GM12878 (cell line): ENCODE measurements around the gene FLRT1. TPM values are rescaled to one million over a fixed set of nuclear protein-coding genes. Genes with fewer than 3 reads are reported as not detected.

Experiments used
- ATAC-seq: fragments of 200-7000 bp; cut with Tn5 transposase; 3 replicates; pipeline ENCODE4 v1.9.1; 2020; ENCODE audit warnings: mild to moderate bottlenecking, moderate library complexity
- BruUV-seq: library from RNA; stranded (reverse); fragments of 400-500 nt; replicated peaks from 2 replicates; lab custom pipeline; 2021; lab: Mats Ljungman, UMichigan
- CTCF ChIA-PET: fragments of 300-600 bp; sonication (Branson Sonifier 250); formaldehyde crosslinking; extraction: SDS; loops from one replicate; lab custom pipeline; 2021; ENCODE audit warnings: inconsistent platforms; lab: Yijun Ruan, JAX
- POLR2A ChIA-PET: fragments of 350-600 bp; formaldehyde crosslinking; extraction: SDS; loops from one replicate; lab custom pipeline; 2021; ENCODE audit warnings: inconsistent platforms; lab: Charles Lee
- RAD21 ChIA-PET: fragments of 300-600 bp; sonication (Branson Sonifier 250); formaldehyde crosslinking; loops from one replicate; lab custom pipeline; 2023; ENCODE audit warnings: antibody characterized with exemption; ENCODE audit not compliant: unreplicated experiment; lab: Charles Lee
- SMC1A ChIA-PET: fragments of 300-600 bp; sonication (Branson Sonifier 250); formaldehyde crosslinking; loops from one replicate; lab custom pipeline; 2023; ENCODE audit not compliant: unreplicated experiment, uncharacterized antibody; lab: Charles Lee
- DNase-seq: peaks from one replicate; pipeline ENCODE4 v3.0.0-alpha.2; 2011; ENCODE audit warnings: low read depth, low spot score
- FAIRE-seq: peaks from 3 replicates; lab custom pipeline; 2011; peaks lifted over from hg19 to GRCh38; lab: Jason Lieb, UNC
- H2AFZ ChIP-seq: 2 replicates; pipeline ENCODE4 v1.6.0; 2011; ENCODE audit warnings: low read depth, low read length, control low read depth; ENCODE audit not compliant: control insufficient read depth
- H3K27ac ChIP-seq: 2 replicates; pipeline ENCODE4 v1.5.1; 2011; ENCODE audit warnings: control low read depth; ENCODE audit not compliant: control insufficient read depth, insufficient read depth
- H3K27me3 ChIP-seq, 2 experiments: replicated peaks in 1 of 2; 2 replicates each; pipeline versions ENCODE4 v1.6.0 to v1.6.1; 2011; ENCODE audit warnings: low read length in 1 of 2; ENCODE audit not compliant: control insufficient read depth in 2 of 2, insufficient read depth in 2 of 2
- H3K36me3 ChIP-seq, 2 experiments: 2 replicates each; pipeline ENCODE4 v1.5.1; 2011; ENCODE audit warnings: low read length in 1 of 2; ENCODE audit not compliant: control insufficient read depth in 2 of 2, insufficient read depth in 2 of 2
- H3K4me1 ChIP-seq: 2 replicates; pipeline ENCODE4 v1.6.1; 2011; ENCODE audit warnings: mild to moderate bottlenecking, low read length, moderate library complexity, mixed read lengths; ENCODE audit not compliant: control insufficient read depth, insufficient read depth
- H3K4me2 ChIP-seq: 2 replicates; pipeline ENCODE4 v1.6.0; 2011; ENCODE audit warnings: control low read depth; ENCODE audit not compliant: control insufficient read depth, insufficient read depth
- H3K4me3 ChIP-seq: fragments of 200-600 bp; sonication (generic); 2 replicates; pipeline ENCODE4 v1.5.1; 2016
- H3K79me2 ChIP-seq: 2 replicates; pipeline ENCODE4 v1.6.0; 2011; ENCODE audit warnings: low read length; ENCODE audit not compliant: control insufficient read depth, insufficient read depth
- H3K9ac ChIP-seq: 2 replicates; pipeline ENCODE4 v1.8.0; 2011; ENCODE audit warnings: low read length, control low read depth, mixed read lengths; ENCODE audit not compliant: control insufficient read depth, insufficient read depth
- H3K9me3 ChIP-seq: replicated peaks from 3 replicates; pipeline ENCODE4 v1.5.1; 2011; ENCODE audit warnings: mild to moderate bottlenecking, low read length; ENCODE audit not compliant: control insufficient read depth, insufficient read depth
- H4K20me1 ChIP-seq: 2 replicates; pipeline ENCODE4 v1.6.0; 2011; ENCODE audit not compliant: control insufficient read depth, insufficient read depth
- BRCA1 ChIP-seq: IDR thresholded peaks from 2 replicates; pipeline ENCODE4 v1.6.1; 2011; ENCODE audit warnings: low read depth, low read length, improper control_type of control experiment
- DPF2 ChIP-seq: fragments of 450-650 bp; IDR thresholded peaks from 2 replicates; pipeline ENCODE4 v1.6.1; 2017; ENCODE audit warnings: mild to moderate bottlenecking
- GATAD2B ChIP-seq: fragments of 450-650 bp; conservative IDR thresholded peaks from 2 replicates; pipeline ENCODE4 v1.6.1; 2017; ENCODE audit warnings: low read depth, mild to moderate bottlenecking, moderate library complexity
- HCFC1 ChIP-seq: fragments of 150-350 bp; IDR thresholded peaks from 2 replicates; pipeline ENCODE4 v1.6.1; 2014; ENCODE audit warnings: low read length
- KAT2A ChIP-seq: conservative IDR thresholded peaks from 2 replicates; pipeline ENCODE4 v1.6.1; 2011; ENCODE audit warnings: low read depth, low read length; ENCODE audit not compliant: control insufficient read depth
- LARP7 ChIP-seq: fragments of 450-650 bp; IDR thresholded peaks from 2 replicates; pipeline ENCODE4 v1.6.1; 2017; ENCODE audit warnings: mild to moderate bottlenecking
- MEF2B ChIP-seq: fragments of 450-650 bp; IDR thresholded peaks from 2 replicates; pipeline ENCODE4 v1.6.1; 2018; ENCODE audit warnings: mild to moderate bottlenecking, moderate library complexity; ENCODE audit not compliant: partially characterized antibody, poor library complexity, severe bottlenecking
- RBBP5 ChIP-seq: fragments of 200-600 bp; sonication (generic); conservative IDR thresholded peaks from 2 replicates; pipeline ENCODE4 v1.6.1; 2016
- SREBF2 ChIP-seq: IDR thresholded peaks from 2 replicates; pipeline ENCODE4 v1.6.1; 2012; ENCODE audit warnings: mild to moderate bottlenecking, low read length
- SUPT20H ChIP-seq: IDR thresholded peaks from 2 replicates; pipeline ENCODE4 v1.6.1; 2011; ENCODE audit warnings: low read depth, mild to moderate bottlenecking, low read length, moderate library complexity, borderline replicate concordance; ENCODE audit not compliant: control insufficient read depth
- TCF12 ChIP-seq: IDR thresholded peaks from 2 replicates; pipeline ENCODE4 v1.6.1; 2011; ENCODE audit warnings: low read depth, mild to moderate bottlenecking, low read length
- WRNIP1 ChIP-seq: IDR thresholded peaks from 2 replicates; pipeline ENCODE4 v1.6.1; 2011; ENCODE audit warnings: low read depth, low read length, improper control_type of control experiment, borderline replicate concordance
- ZNF24 ChIP-seq: fragments of 450-650 bp; IDR thresholded peaks from 2 replicates; pipeline ENCODE4 v1.6.1; 2017; ENCODE audit warnings: antibody characterized with exemption, mild to moderate bottlenecking
- ZNF274 ChIP-seq: IDR thresholded peaks from one replicate; pipeline ENCODE4 v1.8.0; 2011; ENCODE audit not compliant: insufficient read length, insufficient read depth
- WGBS: methylation state at CpG from one replicate; pipeline ENCODE4 v1.1.6; 2016; ENCODE audit warnings: low lambda C conversion rate; ENCODE audit not compliant: insufficient replicate concordance, insufficient coverage; ENCODE audit errors: missing lambda C conversion rate; 5-methylcytosine and 5-hydroxymethylcytosine counted together
- in situ Hi-C: fragments of 300-500 bp; cut with MboI; formaldehyde crosslinking; loops from 9 replicates; pipeline ENCODE4 v1.14.3; 2018; ENCODE audit warnings: mixed read lengths
- intact Hi-C: fragments of 100-400 bp; cut with micrococcal nuclease; formaldehyde crosslinking; loops from one replicate; pipeline ENCODE4 v1.14.2; 2022; ENCODE audit not compliant: unreplicated experiment
- polyA plus RNA-seq, 11 experiments: library from polyadenylated mRNA; depleted of rRNA in 4 of 11; unstranded in 6 of 11; stranded (reverse) in 5 of 11; fragments of >200 nt; fragmentation: Nextera tagmentation in 4 of 11; fragmentation: Illumina TruSeq in 1 of 11; extraction: Ambion mirVana in 4 of 11; extraction: Trizol in 1 of 11; gene quantifications; 1 replicate in 1 of 11; 2 replicates in 10 of 11; pipeline versions ENCODE4 v1.2.1 to v1.2.3, GENCODE V29; 2011 to 2016; ENCODE audit warnings: inconsistent platforms in 2 of 11, missing spikeins in 2 of 11, low read depth in 1 of 11
- total RNA-seq, 4 experiments: library from RNA; depleted of rRNA in 3 of 4; stranded (reverse); fragments of >200 nt in 3 of 4; fragmentation: Illumina TruSeq in 1 of 4; extraction: Trizol in 1 of 4; gene quantifications; 2 replicates each; pipeline versions ENCODE4 v1.2.1 to v1.2.3, GENCODE V29; 2013 to 2021
- TF ChIP-seq, protein P1 (sequence below), 3 experiments: IDR thresholded peaks in 2 of 3; conservative IDR thresholded peaks in 1 of 3; 2 replicates each; pipeline ENCODE4 v1.5.1; 2011; ENCODE audit warnings: low read depth in 3 of 3, low read length in 3 of 3, mild to moderate bottlenecking in 3 of 3, control low read depth in 2 of 3, moderate library complexity in 2 of 3, inconsistent platforms in 1 of 3, mixed read lengths in 1 of 3; ENCODE audit not compliant: control insufficient read depth in 2 of 3, insufficient read depth in 1 of 3; ENCODE audit errors: extremely low read depth in 1 of 3
- TF ChIP-seq, protein P2 (sequence below): fragments of 450-650 bp; IDR thresholded peaks from 2 replicates; pipeline ENCODE4 v1.6.1; 2017; ENCODE audit warnings: mild to moderate bottlenecking, low read depth, inconsistent platforms; ENCODE audit not compliant: poor library complexity, severe bottlenecking

The FLRT1 gene
- total and polyA plus RNA-seq, 10 of the 15 experiments (the other 5 are each of a cell fraction or from before 2014, with no cell fraction given) = 0.10 to 0.12 TPM; not detected in 8

DNA sequence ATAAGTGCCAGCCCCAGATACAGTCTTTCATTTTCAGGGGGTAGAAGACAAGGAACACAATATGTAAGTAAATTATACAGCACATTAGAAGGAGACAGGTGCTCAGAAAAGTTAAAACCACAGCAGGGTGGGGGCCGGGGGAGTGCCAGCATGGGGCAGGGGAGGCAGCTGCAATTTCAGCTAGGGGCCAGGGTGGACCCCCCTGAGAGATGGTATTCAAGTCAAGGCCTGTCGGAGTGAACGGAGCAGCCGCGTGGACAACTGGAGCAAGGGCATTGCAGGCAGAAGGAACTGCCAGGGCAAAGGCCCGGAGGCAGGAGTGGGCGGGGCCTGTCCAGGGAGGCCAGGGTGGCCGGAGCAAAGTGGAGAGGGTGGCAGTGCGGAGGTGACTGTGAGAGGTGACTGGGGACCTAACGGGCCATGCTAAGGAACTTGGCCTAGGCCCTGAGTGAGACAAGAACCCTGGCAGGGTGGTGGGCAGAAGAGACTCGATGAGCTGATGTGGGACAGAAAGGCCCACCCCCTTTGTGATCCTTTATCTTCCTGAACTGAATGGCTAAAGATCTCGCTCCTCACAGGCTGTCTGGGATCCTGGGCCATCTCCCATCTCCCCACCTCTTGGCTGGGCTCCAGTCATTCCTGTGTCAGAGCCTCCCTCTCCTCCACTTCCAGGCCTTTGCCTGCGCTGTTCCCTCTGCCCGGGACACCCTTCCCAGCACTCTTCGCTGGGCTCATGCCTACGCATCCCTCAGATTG lies 22.4 kb upstream of the FLRT1 start:
- Histone ChIP-seq H3K4me1 (no peaks in the 10 kb centered on the region), H3K4me2 (no peak overlapping the region), H3K27me3 (no peaks in the 10 kb centered on the region), H3K9ac (no peak overlapping the region), H3K36me3 (no peaks in the 10 kb centered on the region), H3K79me2 (no peaks in the 10 kb centered on the region), H3K9me3 (peaks cover 3% of the 10 kb centered on the region; the same call in 2 of the 3 replicates), H3K4me3 (no peak overlapping the region), H3K27ac (no peak overlapping the region), H4K20me1 (no peaks in the 10 kb centered on the region), H2AFZ (no peak overlapping the region)
- ATAC-seq (no peak), DNase-seq (no peak), FAIRE-seq (no peak)
- in situ Hi-C loops (no loop called here), intact Hi-C loops (no loop called here)
- POLR2A ChIA-PET = no interaction called here
- TF ChIP-seq ZNF274 (no peak), BRCA1 (no peak), SUPT20H (no peak), TCF12 (no peak), LARP7 (no peak), DPF2 (no peak), MEF2B (no peak), SREBF2 (no peak), ZNF24 (no peak), KAT2A (no peak), RBBP5 (no peak), WRNIP1 (no peak), HCFC1 (no peak), GATAD2B (no peak)
- TF ChIP-seq, protein P1, sequence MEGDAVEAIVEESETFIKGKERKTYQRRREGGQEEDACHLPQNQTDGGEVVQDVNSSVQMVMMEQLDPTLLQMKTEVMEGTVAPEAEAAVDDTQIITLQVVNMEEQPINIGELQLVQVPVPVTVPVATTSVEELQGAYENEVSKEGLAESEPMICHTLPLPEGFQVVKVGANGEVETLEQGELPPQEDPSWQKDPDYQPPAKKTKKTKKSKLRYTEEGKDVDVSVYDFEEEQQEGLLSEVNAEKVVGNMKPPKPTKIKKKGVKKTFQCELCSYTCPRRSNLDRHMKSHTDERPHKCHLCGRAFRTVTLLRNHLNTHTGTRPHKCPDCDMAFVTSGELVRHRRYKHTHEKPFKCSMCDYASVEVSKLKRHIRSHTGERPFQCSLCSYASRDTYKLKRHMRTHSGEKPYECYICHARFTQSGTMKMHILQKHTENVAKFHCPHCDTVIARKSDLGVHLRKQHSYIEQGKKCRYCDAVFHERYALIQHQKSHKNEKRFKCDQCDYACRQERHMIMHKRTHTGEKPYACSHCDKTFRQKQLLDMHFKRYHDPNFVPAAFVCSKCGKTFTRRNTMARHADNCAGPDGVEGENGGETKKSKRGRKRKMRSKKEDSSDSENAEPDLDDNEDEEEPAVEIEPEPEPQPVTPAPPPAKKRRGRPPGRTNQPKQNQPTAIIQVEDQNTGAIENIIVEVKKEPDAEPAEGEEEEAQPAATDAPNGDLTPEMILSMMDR (IDR thresholded peaks at IDR 0.05 in 2 of 3, conservative IDR thresholded peaks at IDR 0.05 in 1 of 3; ENCODE audit: control insufficient read depth in 2 of 3, extremely low read depth in 1 of 3, insufficient read depth in 1 of 3, low read depth in 3 of 3, low read length in 3 of 3) = no peak
- TF ChIP-seq, protein P2, sequence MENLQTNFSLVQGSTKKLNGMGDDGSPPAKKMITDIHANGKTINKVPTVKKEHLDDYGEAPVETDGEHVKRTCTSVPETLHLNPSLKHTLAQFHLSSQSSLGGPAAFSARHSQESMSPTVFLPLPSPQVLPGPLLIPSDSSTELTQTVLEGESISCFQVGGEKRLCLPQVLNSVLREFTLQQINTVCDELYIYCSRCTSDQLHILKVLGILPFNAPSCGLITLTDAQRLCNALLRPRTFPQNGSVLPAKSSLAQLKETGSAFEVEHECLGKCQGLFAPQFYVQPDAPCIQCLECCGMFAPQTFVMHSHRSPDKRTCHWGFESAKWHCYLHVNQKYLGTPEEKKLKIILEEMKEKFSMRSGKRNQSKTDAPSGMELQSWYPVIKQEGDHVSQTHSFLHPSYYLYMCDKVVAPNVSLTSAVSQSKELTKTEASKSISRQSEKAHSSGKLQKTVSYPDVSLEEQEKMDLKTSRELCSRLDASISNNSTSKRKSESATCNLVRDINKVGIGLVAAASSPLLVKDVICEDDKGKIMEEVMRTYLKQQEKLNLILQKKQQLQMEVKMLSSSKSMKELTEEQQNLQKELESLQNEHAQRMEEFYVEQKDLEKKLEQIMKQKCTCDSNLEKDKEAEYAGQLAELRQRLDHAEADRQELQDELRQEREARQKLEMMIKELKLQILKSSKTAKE = no peak
- CTCF ChIA-PET = no interaction called here
- no TSS peak for BruUV-seq
- SMC1A ChIA-PET = no interaction called here
- RAD21 ChIA-PET = no interaction called here
- whole genome bisulfite sequencing = 59% methylated on average over 16 of the region's 16 CpGs
